WTC11 (cell line): Measurements from ENCODE around the gene PIGQ.

Experiments used
- CTCF ChIP-seq: fragments of 200-600 bp; IDR thresholded peaks from 2 replicates; pipeline ENCODE4 v1.8.0; 2022; ENCODE audit warnings: antibody characterized with exemption
- E2F4 ChIP-seq: sonication (generic); formaldehyde crosslinking; IDR thresholded peaks from 2 replicates; pipeline ENCODE4 v1.8.1; 2022; ENCODE audit warnings: low read depth, mild to moderate bottlenecking, moderate library complexity, missing genetic modification reagents, borderline replicate concordance
- ETV6 ChIP-seq: sonication (generic); formaldehyde crosslinking; IDR thresholded peaks from 2 replicates; pipeline ENCODE4 v1.8.1; 2022; ENCODE audit warnings: mild to moderate bottlenecking, missing genetic modification reagents
- GABPB1 ChIP-seq: sonication (generic); formaldehyde crosslinking; IDR thresholded peaks from 2 replicates; pipeline ENCODE4 v1.8.1; 2023; ENCODE audit warnings: mild to moderate bottlenecking, missing genetic modification reagents
- HMGA2 ChIP-seq: fragments of 250-450 bp; sonication (Bioruptor Pico); IDR thresholded peaks from 2 replicates; pipeline ENCODE4 v1.4.0; 2021; ENCODE audit warnings: mild to moderate bottlenecking, moderate library complexity
- NFYB ChIP-seq: sonication (generic); formaldehyde crosslinking; conservative IDR thresholded peaks from 2 replicates; pipeline ENCODE4 v1.8.0; 2022; ENCODE audit warnings: low read depth, missing genetic modification reagents
- PREB ChIP-seq: sonication (generic); formaldehyde crosslinking; IDR thresholded peaks from 2 replicates; pipeline ENCODE4 v1.8.1; 2022; ENCODE audit warnings: mild to moderate bottlenecking, missing genetic modification reagents, moderate library complexity, borderline replicate concordance
- SP1 ChIP-seq: sonication (generic); formaldehyde crosslinking; conservative IDR thresholded peaks from 2 replicates; pipeline ENCODE4 v1.8.1; 2022; ENCODE audit warnings: missing genetic modification reagents
- TP53 ChIP-seq: sonication (generic); formaldehyde crosslinking; IDR thresholded peaks from 2 replicates; pipeline ENCODE4 v1.8.1; 2023; ENCODE audit warnings: mild to moderate bottlenecking, missing genetic modification reagents

- TF ChIP-seq CTCF, result no peak
- no peak for TF ChIP-seq GABPB1 (CRISPR knock-in tag)
- no peak for TF ChIP-seq E2F4 (CRISPR knock-in tag)
- no peak for TF ChIP-seq ETV6 (CRISPR knock-in tag)
- no peak for TF ChIP-seq NFYB (CRISPR knock-in tag)
- TF ChIP-seq SP1, result no peak
- no peak for TF ChIP-seq HMGA2 (CRISPR knock-in tag)
- TF ChIP-seq PREB, result no peak
- no peak for TF ChIP-seq TP53
Measured at GRCh38 chr16:561413-561794, 8.4 kb upstream of the PIGQ start.
